Heart left ventricle (tissue), 16 donors: Measurements from ENCODE around the gene TPST1. TPM values are rescaled to one million over a fixed set of nuclear protein-coding genes. Genes with fewer than 3 reads are reported as not detected.
A peak's percentile ranks its signal among the peaks of the same experiment; 100 is the strongest.

Experiments used
- ATAC-seq, 4 donors: fragments of 200-7000 bp; cut with Tn5 transposase; one replicate each; pipeline ENCODE4 v1.9.1; 2020 to 2022; ENCODE audit warnings: moderate library complexity in 4 of 4, mild to moderate bottlenecking in 3 of 4, moderate number of reproducible peaks in 1 of 4
- DNase-seq, 5 donors: peaks; one replicate each; pipeline ENCODE4 v3.0.0-alpha.2; 2020
- H3K27ac ChIP-seq, 12 donors: fragments of 200-600 bp; sonication (generic) in 4 of 12; one replicate each; pipeline versions ENCODE4 v1.5.0 to v1.8.0; 2016 to 2022; ENCODE audit warnings: mild to moderate bottlenecking in 2 of 12
- H3K27me3 ChIP-seq, 9 donors: fragments of 200-600 bp; sonication (generic) in 2 of 9; one replicate each; pipeline versions ENCODE4 v1.5.1 to v1.8.0; 2016 to 2022; ENCODE audit warnings: mild to moderate bottlenecking in 3 of 9
- H3K36me3 ChIP-seq, 9 donors: fragments of 200-600 bp; sonication (generic) in 2 of 9; one replicate each; pipeline versions ENCODE4 v1.5.0 to v1.8.0; 2018 to 2022; ENCODE audit warnings: mild to moderate bottlenecking in 2 of 9
- H3K4me1 ChIP-seq, 12 donors: fragments of 200-600 bp; sonication (generic) in 4 of 12; one replicate each; pipeline versions ENCODE4 v1.5.0 to v1.8.0; 2016 to 2022; ENCODE audit warnings: mild to moderate bottlenecking in 3 of 12
- H3K4me3 ChIP-seq, 12 donors: fragments of 200-600 bp; sonication (generic) in 4 of 12; one replicate each; pipeline versions ENCODE4 v1.5.0 to v1.8.0; 2017 to 2022; ENCODE audit warnings: mild to moderate bottlenecking in 9 of 12, moderate library complexity in 4 of 12
- H3K9me3 ChIP-seq, 12 donors: fragments of 200-600 bp; sonication (generic) in 4 of 12; one replicate each; pipeline versions ENCODE4 v1.5.0 to v1.8.0; 2016 to 2022; ENCODE audit warnings: mild to moderate bottlenecking in 1 of 12
- POLR2A ChIP-seq, 2 donors: fragments of 450-650 bp; IDR thresholded peaks; one replicate each; pipeline ENCODE4 v1.6.1; 2017; ENCODE audit warnings: antibody characterized with exemption in 2 of 2, mild to moderate bottlenecking in 2 of 2, moderate library complexity in 2 of 2
- WGBS, 4 donors: extraction: QIAGEN DNeasy Blood & Tissue Kit in 2 of 4; methylation state at CpG; one replicate each; pipeline versions ENCODE4 v1.1.5 to v1.1.7; 2013 to 2018; 5-methylcytosine and 5-hydroxymethylcytosine counted together
- intact Hi-C, 10 donors: fragments of 100-400 bp; cut with DNase I; formaldehyde crosslinking; loops; one replicate each; pipeline versions ENCODE4 v1.11.1 to v1.14.2; 2022
- polyA plus RNA-seq, 2 donors: library from polyadenylated mRNA; stranded (reverse); fragments of 200-250 nt; gene quantifications; one replicate each; pipeline ENCODE4 v1.2.3, GENCODE V29; 2013
- total RNA-seq, 9 donors: library from RNA; depleted of rRNA in 2 of 9; stranded (reverse); fragments of >200 nt in 2 of 9; fragmentation: NEBNext Ultra II Directional in 3 of 9; extraction: Animal tissue kit (Norgen Biotek cat#: 25700) in 3 of 9; gene quantifications; one replicate each; pipeline versions ENCODE4 v1.1.0 to v1.2.4, GENCODE V29; 2016 to 2023
- TF ChIP-seq, protein P1 (sequence below), 12 donors: fragments of 200-600 bp; sonication (generic) in 4 of 12; IDR thresholded peaks; one replicate each; pipeline versions ENCODE4 v1.5.0 to v1.8.0; 2018 to 2022; ENCODE audit warnings: antibody characterized with exemption in 12 of 12, mild to moderate bottlenecking in 5 of 12
- donor health status: ischemic (EF 13 %, LVEDD 7.1; RV severe dilation, severe dysfunction).
- donor health status: healthy with polysubstance abuse.
- donor health status: DM: no; HTN: yes; CAD: no.
- donor health status: DM: no; HTN: no; CAD: no.
- donor health status: ischemic (EF 25% LVEDD 6.9; RV normal size, moderate dysfunction).
- donor health status: ischemic (EF 25% LVEDD 5.7; RV mildly dilated, moderate dysfunction).
- donor health status: healthy.
- donor health status: DM: yes; HTN: yes; CAD: no.
- donor health status: ischemic (EF 35%, LVEDD 5.7; RV mildly dilated, moderate dysfunction).
- donor health status: nonischemic (EF 11% LVEDD 7.7; RV severe dilation, severe dysfunction).
- donor health status: DM: yes; HTN: yes; CAD: no.
- donor health status: PGD.
- donor health status: ischemic (EF 29% LVEDD 5.4; RV normal size, mild dysfunction).
- donor health status: nonischemic (EF 23%, LVEDD 6.1; RV moderate dilation, normal function).

TPST1 gene
- total and polyA plus RNA-seq, 11 donors: 1.9 to 10.8 (median 5.5) TPM

DNA sequence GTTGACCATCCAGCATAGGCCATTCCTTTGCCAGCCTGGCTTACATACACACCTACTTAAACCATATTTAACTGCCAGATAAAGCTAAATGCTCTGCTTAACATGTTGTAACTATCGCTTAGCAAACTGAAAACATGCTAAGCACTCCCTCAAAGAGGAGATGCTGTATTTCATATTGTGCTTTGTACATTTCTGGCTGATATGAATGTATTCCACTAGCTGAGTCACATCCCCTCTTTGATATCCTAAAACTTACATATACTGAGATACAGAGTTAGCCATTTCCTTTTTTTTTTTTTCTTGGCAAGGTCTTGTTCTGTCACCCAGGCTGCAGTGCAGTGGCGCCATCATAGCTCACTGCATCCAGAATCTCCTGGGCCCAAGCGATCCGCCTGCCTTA, 99.4 kb downstream of the TPST1 start:
- Histone ChIP-seq H3K4me1 (peaks cover 0 to 7% (median 0%) of the 10 kb centered on the region in 12 donors), H3K4me3 (no peak overlapping the region), H3K27ac (no peak overlapping the region), H3K27me3 (no peaks in the 10 kb centered on the region), H3K36me3 (no peaks in the 10 kb centered on the region), H3K9me3 (peaks cover 0 to 7% (median 0%) of the 10 kb centered on the region in 12 donors)
- WGBS, 4 donors: 93 to 100% (median 95%) methylated on average over 4 of the region's 4 CpGs
- intact Hi-C loops: no loop called here
- ATAC-seq (no peak), DNase-seq (no peak)
- no peak for TF ChIP-seq POLR2A (IDR thresholded peaks at IDR 0.05)
- TF ChIP-seq, protein P1, sequence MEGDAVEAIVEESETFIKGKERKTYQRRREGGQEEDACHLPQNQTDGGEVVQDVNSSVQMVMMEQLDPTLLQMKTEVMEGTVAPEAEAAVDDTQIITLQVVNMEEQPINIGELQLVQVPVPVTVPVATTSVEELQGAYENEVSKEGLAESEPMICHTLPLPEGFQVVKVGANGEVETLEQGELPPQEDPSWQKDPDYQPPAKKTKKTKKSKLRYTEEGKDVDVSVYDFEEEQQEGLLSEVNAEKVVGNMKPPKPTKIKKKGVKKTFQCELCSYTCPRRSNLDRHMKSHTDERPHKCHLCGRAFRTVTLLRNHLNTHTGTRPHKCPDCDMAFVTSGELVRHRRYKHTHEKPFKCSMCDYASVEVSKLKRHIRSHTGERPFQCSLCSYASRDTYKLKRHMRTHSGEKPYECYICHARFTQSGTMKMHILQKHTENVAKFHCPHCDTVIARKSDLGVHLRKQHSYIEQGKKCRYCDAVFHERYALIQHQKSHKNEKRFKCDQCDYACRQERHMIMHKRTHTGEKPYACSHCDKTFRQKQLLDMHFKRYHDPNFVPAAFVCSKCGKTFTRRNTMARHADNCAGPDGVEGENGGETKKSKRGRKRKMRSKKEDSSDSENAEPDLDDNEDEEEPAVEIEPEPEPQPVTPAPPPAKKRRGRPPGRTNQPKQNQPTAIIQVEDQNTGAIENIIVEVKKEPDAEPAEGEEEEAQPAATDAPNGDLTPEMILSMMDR (IDR thresholded peaks at IDR 0.05): no peak

DNA sequence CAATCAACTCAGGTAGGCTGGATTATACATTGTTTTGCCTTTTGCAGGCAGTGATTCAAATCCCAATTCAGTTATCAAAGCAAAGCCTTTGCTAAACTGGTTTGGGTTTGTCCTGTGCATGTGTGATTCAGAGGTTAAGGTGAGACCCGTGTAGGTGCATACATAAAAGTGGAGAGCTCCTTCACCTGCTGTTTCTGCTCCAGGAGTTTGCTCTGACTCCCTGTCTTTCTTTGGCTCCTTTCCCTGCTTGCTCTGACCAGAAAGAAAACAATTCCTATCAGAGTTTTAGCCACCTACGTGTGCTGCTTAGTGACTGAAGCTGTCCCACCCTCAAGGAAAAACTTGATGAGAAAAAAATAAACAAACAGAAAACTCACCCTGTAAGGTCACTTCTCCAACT, 101.1 kb downstream of the TPST1 start:
- no peak overlapping the region for H3K27ac ChIP-seq
- 44 to 63% (median 51%) methylated on average over 2 of the region's 2 CpGs for WGBS, 4 donors
- no peak overlapping the region for H3K4me3 ChIP-seq
- TF ChIP-seq, protein P1 (IDR thresholded peaks at IDR 0.05): no peak
- TF ChIP-seq POLR2A (IDR thresholded peaks at IDR 0.05): no peak
- peaks cover 0 to 7% (median 0%) of the 10 kb centered on the region in 12 donors for H3K4me1 ChIP-seq
- no peaks in the 10 kb centered on the region for H3K27me3 ChIP-seq
- H3K36me3 ChIP-seq: no peaks in the 10 kb centered on the region
- DNase-seq (no peak), ATAC-seq (no peak)
- no peaks in the 10 kb centered on the region for H3K9me3 ChIP-seq
- intact Hi-C loops: no loop called here

DNA sequence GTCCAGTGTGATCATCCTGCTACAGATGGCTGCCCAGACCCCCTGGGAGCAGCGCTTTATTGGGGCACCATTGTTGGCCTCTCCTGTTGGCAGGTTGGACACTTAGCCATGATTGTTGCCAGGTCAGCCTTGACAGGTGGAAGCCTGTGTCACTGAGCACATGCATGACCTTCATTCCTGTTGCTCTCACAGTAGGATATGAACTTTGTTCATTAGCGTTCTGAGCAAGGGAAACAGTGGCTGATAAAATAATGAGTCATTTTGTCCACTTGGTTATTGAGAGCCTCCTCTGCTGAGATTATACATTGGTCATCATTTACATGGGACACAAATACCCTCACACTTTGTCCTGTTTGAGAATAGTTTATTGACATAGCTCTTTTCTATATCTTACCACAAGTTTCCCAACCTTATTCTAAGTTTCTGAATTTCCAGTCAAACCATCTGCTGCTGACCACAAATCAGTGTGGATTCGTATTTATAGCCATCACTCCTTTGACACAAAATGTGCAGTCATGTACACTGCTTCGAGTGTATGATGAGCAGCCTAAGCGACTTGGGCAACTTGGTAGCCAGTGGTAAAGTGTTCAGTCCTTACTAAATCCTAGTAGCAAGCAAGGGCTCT, 102.6 kb downstream of the TPST1 start:
- TF ChIP-seq, protein P1 (IDR thresholded peaks at IDR 0.05): no peak
- TF ChIP-seq POLR2A (IDR thresholded peaks at IDR 0.05): no peak
- intact Hi-C loops: no loop called here
- Histone ChIP-seq H3K4me1 (peaks cover 0 to 7% (median 0%) of the 10 kb centered on the region in 12 donors), H3K27ac (no peak overlapping the region), H3K9me3 (no peaks in the 10 kb centered on the region), H3K4me3 (no peak overlapping the region), H3K36me3 (no peaks in the 10 kb centered on the region), H3K27me3 (no peaks in the 10 kb centered on the region)
- no peak for DNase-seq
- peak in 1 of 4 donors; percentile 65 for ATAC-seq
- WGBS, 4 donors: 78 to 81% (median 79%) methylated on average over 5 of the region's 5 CpGs

DNA sequence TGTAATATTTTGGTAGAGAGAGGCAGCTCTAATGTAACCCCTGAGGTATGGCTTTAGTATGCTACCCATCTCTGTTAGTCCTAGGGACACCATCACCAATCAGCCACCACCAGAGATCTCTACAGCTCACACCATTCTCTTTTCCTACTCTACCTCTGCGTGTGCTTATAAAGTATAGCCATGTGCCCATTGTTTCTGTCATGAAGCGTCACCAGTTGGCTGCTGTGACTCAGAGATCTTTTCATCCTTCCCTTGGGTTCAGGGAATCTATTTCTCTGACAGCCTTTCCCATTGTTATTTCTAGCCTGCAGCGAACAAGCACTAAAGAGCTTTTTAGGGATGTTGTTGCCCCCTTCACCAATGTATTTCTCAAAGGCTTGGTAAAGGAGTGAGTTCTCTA, 103.3 kb downstream of the TPST1 start:
- Histone ChIP-seq H3K4me1 (peaks cover 0 to 7% (median 0%) of the 10 kb centered on the region in 12 donors), H3K36me3 (no peaks in the 10 kb centered on the region), H3K4me3 (no peak overlapping the region), H3K27me3 (no peaks in the 10 kb centered on the region), H3K9me3 (no peaks in the 10 kb centered on the region), H3K27ac (no peak overlapping the region)
- TF ChIP-seq, protein P1 (IDR thresholded peaks at IDR 0.05): no peak
- TF ChIP-seq POLR2A (IDR thresholded peaks at IDR 0.05): no peak
- DNase-seq: no peak
- intact Hi-C loops: no loop called here
- 90 to 98% (median 92%) methylated on average over 3 of the region's 3 CpGs for WGBS, 4 donors
- ATAC-seq: no peak
